Chondrocyte (in vitro differentiated cells): ENCODE results near the gene SELE. TPM values are rescaled to one million over a fixed set of nuclear protein-coding genes. Genes with fewer than 3 reads are reported as not detected.

ENCODE experiments used
- DNase-seq: peaks from one replicate; pipeline ENCODE4 v3.0.0; 2021; ENCODE audit warnings: mixed read lengths, low spot score
- H3K27ac Mint-ChIP-seq: one replicate; pipeline ENCODE4 v1.8.0; 2021; ENCODE audit warnings: mild to moderate bottlenecking, moderate library complexity, mixed read lengths; ENCODE audit not compliant: unreplicated experiment
- H3K27me3 Mint-ChIP-seq: 2 replicates; pipeline ENCODE4 v1.8.0; 2021; ENCODE audit warnings: low read depth, mixed read lengths
- H3K36me3 Mint-ChIP-seq: 2 replicates; pipeline ENCODE4 v1.8.0; 2021; ENCODE audit warnings: low read depth, mixed read lengths
- H3K4me1 Mint-ChIP-seq: 2 replicates; pipeline ENCODE4 v1.8.0; 2021; ENCODE audit warnings: low read depth, mild to moderate bottlenecking, mixed read lengths
- H3K4me3 Mint-ChIP-seq: one replicate; pipeline ENCODE4 v1.8.0; 2021; ENCODE audit warnings: mild to moderate bottlenecking, moderate library complexity, mixed read lengths; ENCODE audit not compliant: unreplicated experiment
- H3K9me3 Mint-ChIP-seq: 2 replicates; pipeline ENCODE4 v1.8.0; 2021; ENCODE audit warnings: low read depth, mixed read lengths
- CTCF ChIP-seq: fragments of 200-600 bp; sonication (generic); IDR thresholded peaks from 2 replicates; pipeline ENCODE4 v1.5.0; 2021; ENCODE audit warnings: antibody characterized with exemption, mild to moderate bottlenecking, moderate library complexity
- total RNA-seq: library from RNA; stranded (reverse); gene quantifications from 3 replicates; pipeline ENCODE4 v1.2.1, GENCODE V29; 2021

The SELE gene
- total RNA-seq, 1 donor from 2014 or later, result not detected

- no peak overlapping the region for H3K27ac Mint-ChIP-seq
- DNase-seq, result no peak
- no peak for TF ChIP-seq CTCF
- no peak overlapping the region for H3K4me3 Mint-ChIP-seq
- peaks cover 11% of the 10 kb centered on the region for H3K9me3 Mint-ChIP-seq
- H3K4me1 Mint-ChIP-seq, result no peaks in the 10 kb centered on the region
- H3K36me3 Mint-ChIP-seq, result peaks cover 2% of the 10 kb centered on the region
- peaks cover 26% of the 10 kb centered on the region for H3K27me3 Mint-ChIP-seq
These were observed 57.9 kb downstream of the SELE start for GRCh38 chr1:169676001-169676400.

Other genes with a start within 250 kb of the SELE start
- 3.8 to 5.8 TPM (median 4.9 TPM) in 3 replicates for gene SLC19A2, start 248.1 kb downstream of the SELE start, total RNA-seq
- not detected in 3 replicates for gene F5, start 147.6 kb downstream of the SELE start, total RNA-seq
- gene SELP, start 104.0 kb downstream of the SELE start, total RNA-seq, result not detected in 3 replicates
- not detected in 3 replicates for gene SELL, start 22.5 kb downstream of the SELE start, total RNA-seq
- gene METTL18, start 60.8 kb upstream of the SELE start, total RNA-seq, result 3.7 to 5.3 TPM (median 4.5 TPM) in 3 replicates
- gene SCYL3, start 159.8 kb upstream of the SELE start, total RNA-seq, result 5.6 to 6.5 TPM (median 6.3 TPM) in 3 replicates